Immature natural killer cell (primary cell): ENCODE data around the gene GRAMD4. TPM values are rescaled to one million over a fixed set of nuclear protein-coding genes. Genes with fewer than 3 reads are reported as not detected.
A peak's percentile ranks its signal among the peaks of the same experiment; 100 is the strongest.
"Not testable (repeated sequence)": the region's sequence is repeated elsewhere in the genome, so short reads cannot be mapped to it uniquely, and the experiment has no call there.

Source experiments
- DNase-seq, 3 donors: peaks; one replicate each; pipeline ENCODE4 v3.0.0; 2022; ENCODE audit warnings: mixed read lengths in 1 of 3
- H3K27ac Mint-ChIP-seq, 6 donors: one replicate each; pipeline ENCODE4 v1.8.0; 2020; ENCODE audit warnings: mixed read lengths in 6 of 6, mild to moderate bottlenecking in 5 of 6, inconsistent platforms in 4 of 6, moderate library complexity in 3 of 6
- H3K27me3 Mint-ChIP-seq, 3 donors: one replicate each; pipeline ENCODE4 v1.8.0; 2020 to 2021; ENCODE audit warnings: low read depth in 3 of 3, mild to moderate bottlenecking in 3 of 3, mixed read lengths in 3 of 3, moderate library complexity in 3 of 3, inconsistent platforms in 1 of 3
- H3K36me3 Mint-ChIP-seq, 3 donors: one replicate each; pipeline ENCODE4 v1.8.0; 2020; ENCODE audit warnings: mixed read lengths in 3 of 3, inconsistent platforms in 2 of 3, mild to moderate bottlenecking in 2 of 3
- H3K4me1 Mint-ChIP-seq, 2 donors: one replicate each; pipeline ENCODE4 v1.8.0; 2020; ENCODE audit warnings: inconsistent platforms in 2 of 2, mild to moderate bottlenecking in 2 of 2, mixed read lengths in 2 of 2, moderate library complexity in 1 of 2
- H3K4me3 Mint-ChIP-seq, 5 donors: one replicate each; pipeline ENCODE4 v1.8.0; 2020; ENCODE audit warnings: mild to moderate bottlenecking in 5 of 5, mixed read lengths in 5 of 5, inconsistent platforms in 3 of 5, moderate library complexity in 3 of 5
- H3K9me3 Mint-ChIP-seq, 6 donors: one replicate each; pipeline ENCODE4 v1.8.0; 2020; ENCODE audit warnings: mild to moderate bottlenecking in 6 of 6, mixed read lengths in 6 of 6, inconsistent platforms in 4 of 6, moderate library complexity in 3 of 6
- polyA plus RNA-seq, 3 donors: library from polyadenylated mRNA; unstranded; fragments of 300-500 nt; fragmentation: Illumina TruSeq; gene quantifications; one replicate each; pipeline ENCODE4 v1.2.3, GENCODE V29; 2021

Gene GRAMD4
- polyA plus RNA-seq, 3 donors from 2014 or later, result 3.5 to 23.0 (median 4.1) TPM

- H3K27me3 Mint-ChIP-seq, result peaks cover 3 to 10% (median 10%) of the 10 kb centered on the region in 3 donors
- H3K9me3 Mint-ChIP-seq, result no peaks in the 10 kb centered on the region
- H3K4me1 Mint-ChIP-seq, result peaks cover 38 to 39% of the 10 kb centered on the region in 2 donors
- no peak overlapping the region for H3K4me3 Mint-ChIP-seq
- peak overlapping the region; percentile 45 to 65 (median 58) for H3K27ac Mint-ChIP-seq
- no peak for DNase-seq
- no peaks in the 10 kb centered on the region for H3K36me3 Mint-ChIP-seq
Measured at GRCh38 chr22:46611189-46611588, 9.0 kb upstream of the GRAMD4 start.

- H3K27me3 Mint-ChIP-seq, result peaks cover 3 to 10% (median 10%) of the 10 kb centered on the region in 3 donors
- H3K4me3 Mint-ChIP-seq, result peak overlapping the region; percentile 75 to 94 (median 89)
- H3K36me3 Mint-ChIP-seq, result no peaks in the 10 kb centered on the region
- no peaks in the 10 kb centered on the region for H3K9me3 Mint-ChIP-seq
- peak overlapping the region; percentile 90 to 95 (median 93) for H3K27ac Mint-ChIP-seq
- peaks cover 38 to 41% of the 10 kb centered on the region in 2 donors for H3K4me1 Mint-ChIP-seq
- DNase-seq, result no peak
Measured at GRCh38 chr22:46612341-46612903, 7.8 kb upstream of the GRAMD4 start.

GRCh38 chr22:46612904-46613605 lies 7.1 kb upstream of the GRAMD4 start:
- Mint-ChIP-seq H3K27ac (peak overlapping the region; percentile 90 to 95 (median 93)), H3K9me3 (no peaks in the 10 kb centered on the region), H3K27me3 (peaks cover 3 to 10% (median 10%) of the 10 kb centered on the region in 3 donors), H3K4me3 (peak overlapping the region; percentile 75 to 94 (median 89)), H3K4me1 (peaks cover 38 to 41% of the 10 kb centered on the region in 2 donors), H3K36me3 (no peaks in the 10 kb centered on the region)
- peak; percentile 64 to 81 (median 79) for DNase-seq

- Mint-ChIP-seq H3K4me1 (peaks cover 38 to 41% of the 10 kb centered on the region in 2 donors), H3K36me3 (no peaks in the 10 kb centered on the region), H3K27ac (peak overlapping the region; percentile 90 to 95 (median 93)), H3K27me3 (peaks cover 3 to 10% (median 10%) of the 10 kb centered on the region in 3 donors), H3K9me3 (no peaks in the 10 kb centered on the region), H3K4me3 (peak overlapping the region; percentile 75 to 94 (median 89))
- DNase-seq, result no peak
Measured at GRCh38 chr22:46613606-46614021, 6.6 kb upstream of the GRAMD4 start.

- no peaks in the 10 kb centered on the region for H3K36me3 Mint-ChIP-seq
- H3K27ac Mint-ChIP-seq, result peak overlapping the region; percentile 90 to 95 (median 93)
- H3K27me3 Mint-ChIP-seq, result peaks cover 3 to 10% (median 10%) of the 10 kb centered on the region in 3 donors
Measured at GRCh38 chr22:46614025-46614931, 5.9 kb upstream of the GRAMD4 start.

GRCh38 chr22:46617207-46617985 lies 2.8 kb upstream of the GRAMD4 start:
- peaks cover 3 to 13% (median 10%) of the 10 kb centered on the region in 3 donors for H3K27me3 Mint-ChIP-seq
- H3K36me3 Mint-ChIP-seq, result no peaks in the 10 kb centered on the region
- no peaks in the 10 kb centered on the region for H3K9me3 Mint-ChIP-seq
- H3K4me1 Mint-ChIP-seq, result peaks cover 30% of the 10 kb centered on the region in 2 donors
- no peak for DNase-seq
- H3K27ac Mint-ChIP-seq, result peak overlapping the region in 1 of 6 donors; percentile 16
- no peak overlapping the region for H3K4me3 Mint-ChIP-seq

More at GRCh38 chr22:46614025-46614931, 5.9 kb upstream of the GRAMD4 start:
- H3K4me1 Mint-ChIP-seq, result peaks cover 38 to 41% of the 10 kb centered on the region in 2 donors
- peak; percentile 69 to 76 (median 71) for DNase-seq
- peak overlapping the region; percentile 75 to 94 (median 89) for H3K4me3 Mint-ChIP-seq
- H3K9me3 Mint-ChIP-seq, result no peaks in the 10 kb centered on the region

- no peak for DNase-seq
- H3K27ac Mint-ChIP-seq, result peak overlapping the region in 2 of 6 donors; percentile 21 to 43
- H3K4me1 Mint-ChIP-seq, result peaks cover 23 to 24% of the 10 kb centered on the region in 2 donors
- H3K36me3 Mint-ChIP-seq, result no peaks in the 10 kb centered on the region
- H3K4me3 Mint-ChIP-seq, result no peak overlapping the region
- peaks cover 1 to 10% (median 8%) of the 10 kb centered on the region in 3 donors for H3K27me3 Mint-ChIP-seq
- no peaks in the 10 kb centered on the region for H3K9me3 Mint-ChIP-seq
Measured at GRCh38 chr22:46617986-46618647, 2.1 kb upstream of the GRAMD4 start.

- Mint-ChIP-seq H3K27ac (peak overlapping the region in 1 of 6 donors; percentile 56), H3K9me3 (no peaks in the 10 kb centered on the region), H3K27me3 (peaks cover 0 to 9% (median 5%) of the 10 kb centered on the region in 3 donors), H3K4me1 (peaks cover 22 to 23% of the 10 kb centered on the region in 2 donors), H3K4me3 (no peak overlapping the region), H3K36me3 (no peaks in the 10 kb centered on the region)
- no peak for DNase-seq
Measured at GRCh38 chr22:46618667-46619066, 1.5 kb upstream of the GRAMD4 start.

GRCh38 chr22:46619240-46619829 lies 851 bp upstream of the GRAMD4 start:
- Mint-ChIP-seq H3K27ac (peak overlapping the region in 3 of 6 donors; percentile 23 to 55 (median 49)), H3K4me1 (peaks cover 16 to 19% of the 10 kb centered on the region in 2 donors), H3K36me3 (no peaks in the 10 kb centered on the region), H3K27me3 (peaks cover 0 to 5% (median under 1%) of the 10 kb centered on the region in 3 donors), H3K9me3 (no peaks in the 10 kb centered on the region), H3K4me3 (no peak overlapping the region)
- no peak for DNase-seq

GRCh38 chr22:46620588-46621242 lies 529 bp downstream of the GRAMD4 start:
- H3K4me1 Mint-ChIP-seq, result peaks cover 12 to 18% of the 10 kb centered on the region in 2 donors
- H3K9me3 Mint-ChIP-seq, result no peaks in the 10 kb centered on the region
- H3K36me3 Mint-ChIP-seq, result no peaks in the 10 kb centered on the region
- no peak overlapping the region for H3K27ac Mint-ChIP-seq
- peaks cover 0 to 3% (median 0%) of the 10 kb centered on the region in 3 donors for H3K27me3 Mint-ChIP-seq
- DNase-seq, result no peak
- H3K4me3 Mint-ChIP-seq, result no peak overlapping the region

- H3K36me3 Mint-ChIP-seq, H3K9me3 Mint-ChIP-seq, DNase-seq, H3K27me3 Mint-ChIP-seq, H3K4me3 Mint-ChIP-seq: not testable (repeated sequence)
- Mint-ChIP-seq H3K27ac (peak overlapping the region in 4 of 6 donors; percentile 16 to 65 (median 33)), H3K4me1 (peaks cover 17 to 21% of the 10 kb centered on the region in 2 donors)
Measured at GRCh38 chr22:46621243-46621930, 1.2 kb downstream of the GRAMD4 start.
